Common myeloid progenitor, CD34-positive (primary cell): ENCODE measurements around the gene PLP1.
"Not testable (repeated sequence)": the region's sequence is repeated elsewhere in the genome, so short reads cannot be mapped to it uniquely, and the experiment has no call there.

Experiments used
- CTCF ChIA-PET: fragments of 350-600 bp; sonication (Branson Sonifier 250); formaldehyde crosslinking; loops from one replicate; lab custom pipeline; 2021; ENCODE audit warnings: antibody characterized with exemption; lab: Charles Lee
- POLR2A ChIA-PET: fragments of 350-600 bp; sonication (Branson Sonifier 250); formaldehyde crosslinking; loops from one replicate; lab custom pipeline; 2021; ENCODE audit warnings: antibody characterized with exemption; lab: Charles Lee
- DNase-seq, 3 donors: peaks; one replicate each; pipeline versions ENCODE4 v3.0.0 to v3.0.0-alpha.2; 2013
- H3K27ac ChIP-seq, 2 experiments: 1 replicate in 1 of 2; 2 replicates in 1 of 2; pipeline ENCODE4 v1.7.0; 2013; ENCODE audit warnings: inconsistent platforms in 2 of 2, low read length in 2 of 2, mild to moderate bottlenecking in 2 of 2, low read depth in 1 of 2, moderate library complexity in 1 of 2; ENCODE audit not compliant: severe bottlenecking in 2 of 2, insufficient read depth in 1 of 2, poor library complexity in 1 of 2
- H3K27me3 ChIP-seq, 5 experiments: replicated peaks in 2 of 5; 1 replicate in 3 of 5; 2 replicates in 2 of 5; pipeline versions ENCODE4 v1.6.1 to v1.7.0; 2013; ENCODE audit warnings: low read length in 4 of 5, mild to moderate bottlenecking in 2 of 5, moderate library complexity in 2 of 5, inconsistent platforms in 1 of 5; ENCODE audit not compliant: insufficient read depth in 5 of 5, control insufficient read depth in 4 of 5
- H3K36me3 ChIP-seq, 4 experiments: 1 replicate in 2 of 4; 2 replicates in 2 of 4; pipeline versions ENCODE4 v1.6.1 to v1.7.0; 2013; ENCODE audit warnings: low read length in 3 of 4, control low read depth in 1 of 4, mild to moderate bottlenecking in 1 of 4; ENCODE audit not compliant: control insufficient read depth in 4 of 4, insufficient read depth in 4 of 4
- H3K4me1 ChIP-seq, 4 experiments: 1 replicate in 3 of 4; 2 replicates in 1 of 4; pipeline versions ENCODE4 v1.6.1 to v1.7.1; 2013; ENCODE audit warnings: low read length in 3 of 4, mild to moderate bottlenecking in 3 of 4, control low read depth in 1 of 4, inconsistent platforms in 1 of 4, moderate library complexity in 1 of 4; ENCODE audit not compliant: control insufficient read depth in 4 of 4, insufficient read depth in 4 of 4; ENCODE audit errors: control extremely low read depth in 1 of 4
- H3K4me3 ChIP-seq, 7 experiments: 1 replicate in 4 of 7; 2 replicates in 3 of 7; pipeline versions ENCODE4 v1.5.1 to v1.7.0; 2013; ENCODE audit warnings: mild to moderate bottlenecking in 7 of 7, low read length in 6 of 7, moderate library complexity in 6 of 7, inconsistent platforms in 2 of 7, low read depth in 2 of 7, control low read depth in 1 of 7; ENCODE audit not compliant: insufficient read depth in 4 of 7, control insufficient read depth in 1 of 7; ENCODE audit errors: extremely low read depth in 1 of 7
- H3K9me3 ChIP-seq, 5 experiments: 1 replicate in 4 of 5; 2 replicates in 1 of 5; pipeline versions ENCODE4 v1.6.1 to v1.7.1; 2013; ENCODE audit warnings: low read length in 4 of 5, mild to moderate bottlenecking in 2 of 5, inconsistent platforms in 1 of 5, low read depth in 1 of 5, moderate library complexity in 1 of 5; ENCODE audit not compliant: control insufficient read depth in 4 of 5, insufficient read depth in 2 of 5; ENCODE audit errors: control extremely low read depth in 1 of 5
- WGBS: methylation state at CpG from one replicate; pipeline ENCODE4 v1.1.5; 2013; ENCODE audit not compliant: insufficient coverage; 5-methylcytosine and 5-hydroxymethylcytosine counted together

Gene PLP1

GRCh38 chrX:103756736-103757135 is 19.9 kb upstream of the PLP1 start:
- peaks cover 0 to 6% (median 0%) of the 10 kb centered on the region in 5 experiments for H3K9me3 ChIP-seq
- 42% methylated on average over 3 of the region's 3 CpGs for WGBS
- POLR2A ChIA-PET, result interaction anchor here (0.7 kb wide), 1 partner anchor 46 kb away, joined by 3 read pairs; the partner anchor contains the start of gene TMEM31
- no peak overlapping the region for H3K27ac ChIP-seq
- no peak overlapping the region for H3K4me3 ChIP-seq
- H3K4me1 ChIP-seq, result peaks cover 0 to 18% (median 8%) of the 10 kb centered on the region in 4 experiments
- H3K27me3 ChIP-seq, result no peaks in the 10 kb centered on the region
- peak; percentile 62 to 92 (median 91) for DNase-seq
- CTCF ChIA-PET, result interaction anchor here (0.6 kb wide), 1 partner anchor 12 kb away, joined by 3 read pairs; no protein-coding TSS in a partner anchor
- H3K36me3 ChIP-seq, result no peaks in the 10 kb centered on the region

GRCh38 chrX:103758555-103758954 is 18.1 kb upstream of the PLP1 start:
- Histone ChIP-seq H3K27me3 (peaks cover 0 to 2% (median 0%) of the 10 kb centered on the region in 5 experiments), H3K9me3 (peaks cover 0 to 6% (median 0%) of the 10 kb centered on the region in 5 experiments), H3K4me1 (peaks cover 0 to 18% (median 8%) of the 10 kb centered on the region in 4 experiments), H3K27ac (no peak overlapping the region), H3K36me3 (no peaks in the 10 kb centered on the region), H3K4me3 (no peak overlapping the region)
- ChIA-PET POLR2A (no interaction called here), CTCF (no interaction called here)
- WGBS, result no CpG with 5 or more reads among the region's 1 CpG
- DNase-seq, result no peak

- not testable (repeated sequence) for H3K36me3 ChIP-seq
Measured at GRCh38 chrX:103763541-103763940, 13.1 kb upstream of the PLP1 start.

GRCh38 chrX:103766813-103767555 is 9.7 kb upstream of the PLP1 start:
- H3K9me3 ChIP-seq, POLR2A ChIA-PET, H3K27ac ChIP-seq, H3K36me3 ChIP-seq, H3K4me3 ChIP-seq, H3K4me1 ChIP-seq, H3K27me3 ChIP-seq, CTCF ChIA-PET, DNase-seq: not testable (repeated sequence)
- WGBS, result 80% methylated on average over 9 of the region's 9 CpGs

More at GRCh38 chrX:103763541-103763940, 13.1 kb upstream of the PLP1 start:
- CTCF ChIA-PET, DNase-seq, H3K27ac ChIP-seq, H3K4me1 ChIP-seq, POLR2A ChIA-PET, H3K4me3 ChIP-seq, H3K27me3 ChIP-seq, H3K9me3 ChIP-seq: not testable (repeated sequence)
- 89% methylated on average over 4 of the region's 5 CpGs for WGBS

GRCh38 chrX:103773445-103773844 is 3.2 kb upstream of the PLP1 start:
- Histone ChIP-seq H3K27me3 (peaks cover 0 to 4% (median 0%) of the 10 kb centered on the region in 5 experiments), H3K27ac (no peak overlapping the region), H3K4me1 (no peaks in the 10 kb centered on the region), H3K4me3 (no peak overlapping the region), H3K36me3 (no peaks in the 10 kb centered on the region), H3K9me3 (no peaks in the 10 kb centered on the region)
- 86% methylated on average over 2 of the region's 3 CpGs for WGBS
- POLR2A ChIA-PET, result no interaction called here
- no peak for DNase-seq
- CTCF ChIA-PET, result interaction anchor here (0.7 to 4.0 kb wide), 6 partner anchors 13 to 83 kb away, joined by 3 to 58 read pairs (median 4); partner anchors contain the start of gene TMEM31

GRCh38 chrX:103774070-103774642 is 2.5 kb upstream of the PLP1 start:
- WGBS, result 88% methylated on average over 6 of the region's 6 CpGs
- CTCF ChIA-PET, result interaction anchor here (1.2 to 4.0 kb wide), 4 partner anchors 14 to 84 kb away, joined by 4 to 58 read pairs (median 4); partner anchors contain the start of gene TMEM31
- H3K9me3 ChIP-seq, result no peaks in the 10 kb centered on the region
- peak; percentile 36 to 62 (median 49) for DNase-seq
- H3K4me3 ChIP-seq, result no peak overlapping the region
- H3K4me1 ChIP-seq, result no peaks in the 10 kb centered on the region
- no peak overlapping the region for H3K27ac ChIP-seq
- H3K27me3 ChIP-seq, result peaks cover 0 to 4% (median 0%) of the 10 kb centered on the region in 5 experiments
- no peaks in the 10 kb centered on the region for H3K36me3 ChIP-seq
- POLR2A ChIA-PET, result no interaction called here
